ENCODE measurements around the gene PCYT2.

DNA sequence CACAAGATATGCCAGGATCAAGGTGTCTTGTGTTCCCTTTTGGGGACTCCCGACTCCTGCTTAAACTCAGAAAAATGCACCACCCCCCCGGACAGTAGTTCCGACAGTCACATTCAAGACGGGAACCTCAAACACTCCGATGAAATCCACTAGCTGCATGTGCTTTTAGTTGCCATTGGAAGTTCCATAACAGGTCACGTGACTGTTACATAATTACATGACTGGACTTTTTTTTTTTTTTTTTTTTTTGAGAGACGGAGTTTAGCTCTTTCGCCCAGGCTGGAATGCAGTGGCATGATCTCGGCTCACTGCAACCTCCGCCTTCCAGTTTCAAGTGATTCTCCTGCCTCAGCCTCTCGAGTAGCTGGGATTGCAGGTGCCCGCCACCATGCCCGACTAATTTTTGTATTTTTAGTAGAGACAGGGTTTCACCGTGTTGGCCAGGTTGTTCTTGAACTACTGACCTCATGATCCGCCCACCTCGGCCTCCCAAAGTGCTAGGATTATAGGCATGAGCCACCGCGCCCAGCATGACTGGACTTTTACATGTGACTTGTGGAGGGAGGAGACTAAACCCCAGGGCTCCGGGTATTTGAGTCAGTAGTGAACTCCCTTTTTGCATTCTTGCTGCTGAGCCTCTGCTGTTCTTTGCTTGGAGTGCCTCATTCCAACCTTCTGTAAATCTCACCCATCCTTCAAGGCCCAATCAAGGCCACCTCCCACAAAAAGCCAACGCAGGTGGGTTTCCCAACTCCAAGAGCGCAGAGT lies 5.2 kb upstream of the PCYT2 start:
- TF ChIP-seq, protein P1, sequence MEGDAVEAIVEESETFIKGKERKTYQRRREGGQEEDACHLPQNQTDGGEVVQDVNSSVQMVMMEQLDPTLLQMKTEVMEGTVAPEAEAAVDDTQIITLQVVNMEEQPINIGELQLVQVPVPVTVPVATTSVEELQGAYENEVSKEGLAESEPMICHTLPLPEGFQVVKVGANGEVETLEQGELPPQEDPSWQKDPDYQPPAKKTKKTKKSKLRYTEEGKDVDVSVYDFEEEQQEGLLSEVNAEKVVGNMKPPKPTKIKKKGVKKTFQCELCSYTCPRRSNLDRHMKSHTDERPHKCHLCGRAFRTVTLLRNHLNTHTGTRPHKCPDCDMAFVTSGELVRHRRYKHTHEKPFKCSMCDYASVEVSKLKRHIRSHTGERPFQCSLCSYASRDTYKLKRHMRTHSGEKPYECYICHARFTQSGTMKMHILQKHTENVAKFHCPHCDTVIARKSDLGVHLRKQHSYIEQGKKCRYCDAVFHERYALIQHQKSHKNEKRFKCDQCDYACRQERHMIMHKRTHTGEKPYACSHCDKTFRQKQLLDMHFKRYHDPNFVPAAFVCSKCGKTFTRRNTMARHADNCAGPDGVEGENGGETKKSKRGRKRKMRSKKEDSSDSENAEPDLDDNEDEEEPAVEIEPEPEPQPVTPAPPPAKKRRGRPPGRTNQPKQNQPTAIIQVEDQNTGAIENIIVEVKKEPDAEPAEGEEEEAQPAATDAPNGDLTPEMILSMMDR (conservative IDR thresholded peaks at IDR 0.05 in 1 of 2, IDR thresholded peaks at IDR 0.05 in 1 of 2; ENCODE audit: low read depth in 1 of 2, low read length in 2 of 2): no peak
- no peak for TF ChIP-seq EZH2 (IDR thresholded peaks at IDR 0.05; ENCODE audit: low read length, missing control alignments)
